DND-41 (cell line): ENCODE data around the gene SCAF1.

ENCODE experiments used
- CTCF ChIP-seq: IDR thresholded peaks from 2 replicates; pipeline ENCODE4 v1.5.1; 2012; ENCODE audit warnings: borderline replicate concordance, low read length, moderate library complexity, mild to moderate bottlenecking; ENCODE audit not compliant: poor library complexity, severe bottlenecking; ENCODE audit errors: extremely low read depth
- EZH2 ChIP-seq: IDR thresholded peaks from 3 replicates; pipeline ENCODE4 v1.6.1; 2012; ENCODE audit warnings: borderline replicate concordance, low read depth, mild to moderate bottlenecking, moderate library complexity, low read length, inconsistent platforms; ENCODE audit not compliant: severe bottlenecking

- no peak for TF ChIP-seq CTCF
- no peak for TF ChIP-seq EZH2
These were observed 9.4 kb upstream of the SCAF1 start for GRCh38 chr19:49632576-49632975.
